GM23338 (cell line): ENCODE measurements around the gene RNF112. TPM values are rescaled to one million over a fixed set of nuclear protein-coding genes. Genes with fewer than 3 reads are reported as not detected.

Experiments
- ATAC-seq: fragments of 200-7000 bp; cut with Tn5 transposase; 3 replicates; pipeline ENCODE4 v1.9.1; 2020
- DNase-seq: peaks from one replicate; pipeline ENCODE4 v3.0.0-alpha.2; 2015; ENCODE audit warnings: low spot score
- H2AFZ ChIP-seq: fragments of 200-600 bp; sonication (generic); 2 replicates; pipeline ENCODE4 v1.8.0; 2016; ENCODE audit warnings: antibody characterized with exemption, mild to moderate bottlenecking, moderate library complexity
- H3F3A ChIP-seq: fragments of 200-600 bp; sonication (generic); replicated peaks from 2 replicates; pipeline ENCODE4 v1.8.0; 2017; ENCODE audit warnings: antibody characterized with exemption, mixed run types, low read depth
- H3K27ac ChIP-seq: fragments of 200-600 bp; sonication (generic); 2 replicates; pipeline ENCODE4 v1.6.1; 2016; ENCODE audit warnings: low read depth
- H3K27me3 ChIP-seq: fragments of 200-600 bp; sonication (generic); 2 replicates; pipeline ENCODE4 v1.8.0; 2016; ENCODE audit warnings: mild to moderate bottlenecking, mixed run types, moderate library complexity; ENCODE audit not compliant: insufficient read depth
- H3K36me3 ChIP-seq: fragments of 200-600 bp; sonication (generic); 2 replicates; pipeline ENCODE4 v1.8.0; 2016; ENCODE audit warnings: mild to moderate bottlenecking; ENCODE audit not compliant: insufficient read depth
- H3K4me1 ChIP-seq: fragments of 200-600 bp; sonication (generic); 2 replicates; pipeline ENCODE4 v1.8.0; 2016; ENCODE audit warnings: mild to moderate bottlenecking, moderate library complexity; ENCODE audit not compliant: insufficient read depth
- H3K4me2 ChIP-seq: fragments of 200-600 bp; sonication (generic); 2 replicates; pipeline ENCODE4 v1.7.1; 2017; ENCODE audit warnings: mixed run types
- H3K4me3 ChIP-seq: fragments of 200-600 bp; sonication (generic); 2 replicates; pipeline ENCODE4 v1.6.1; 2016; ENCODE audit warnings: mixed run types
- H3K79me2 ChIP-seq: fragments of 200-600 bp; sonication (generic); replicated peaks from 2 replicates; pipeline ENCODE4 v1.8.0; 2017; ENCODE audit warnings: mild to moderate bottlenecking; ENCODE audit not compliant: insufficient read depth
- H3K9me2 ChIP-seq: fragments of 200-600 bp; sonication (generic); 2 replicates; pipeline ENCODE4 v1.8.0; 2017; ENCODE audit not compliant: insufficient read depth
- H4K20me1 ChIP-seq: fragments of 200-600 bp; sonication (generic); replicated peaks from 2 replicates; pipeline ENCODE4 v1.8.0; 2017; ENCODE audit warnings: mild to moderate bottlenecking; ENCODE audit not compliant: insufficient read depth
- H3K27ac Mint-ChIP-seq: 2 replicates; pipeline ENCODE4 v1.8.0; 2020; ENCODE audit warnings: inconsistent platforms, mild to moderate bottlenecking, moderate library complexity, mixed read lengths
- H3K27me3 Mint-ChIP-seq: 3 replicates; pipeline ENCODE4 v1.8.0; 2022; ENCODE audit warnings: low read depth, mild to moderate bottlenecking, moderate library complexity, mixed read lengths, inconsistent platforms; ENCODE audit not compliant: insufficient read depth, poor library complexity
- H3K36me3 Mint-ChIP-seq: 3 replicates; pipeline ENCODE4 v1.8.0; 2021; ENCODE audit warnings: low read depth, mild to moderate bottlenecking, inconsistent platforms, moderate library complexity, mixed read lengths
- H3K4me1 Mint-ChIP-seq: 3 replicates; pipeline ENCODE4 v1.8.0; 2020; ENCODE audit warnings: mild to moderate bottlenecking, inconsistent platforms, mixed read lengths
- H3K4me3 Mint-ChIP-seq: 3 replicates; pipeline ENCODE4 v1.8.0; 2021; ENCODE audit warnings: moderate library complexity, mild to moderate bottlenecking, inconsistent platforms, mixed read lengths
- H3K9me3 Mint-ChIP-seq: 3 replicates; pipeline ENCODE4 v1.8.0; 2020; ENCODE audit warnings: moderate library complexity, mild to moderate bottlenecking, inconsistent platforms, mixed read lengths
- CREB1 ChIP-seq: fragments of 250-450 bp; sonication (Bioruptor Pico); IDR thresholded peaks from 2 replicates; pipeline ENCODE4 v1.5.0; 2020; ENCODE audit warnings: low read depth, mild to moderate bottlenecking, moderate library complexity
- EZH2 ChIP-seq: fragments of 200-600 bp; sonication (generic); IDR thresholded peaks from one replicate; pipeline ENCODE4 v1.8.0; 2017; ENCODE audit warnings: antibody characterized with exemption, mild to moderate bottlenecking, low read depth; ENCODE audit not compliant: unreplicated experiment
- EZH2phosphoT487 ChIP-seq: fragments of 200-600 bp; sonication (generic); IDR thresholded peaks from one replicate; pipeline ENCODE4 v1.8.1; 2018; ENCODE audit warnings: antibody characterized with exemption; ENCODE audit not compliant: unreplicated experiment
- NANOG ChIP-seq: IDR thresholded peaks from 2 replicates; pipeline ENCODE4 v1.6.1; 2016; ENCODE audit warnings: antibody characterized with exemption, borderline replicate concordance
- POLR2AphosphoS5 ChIP-seq: IDR thresholded peaks from 2 replicates; pipeline ENCODE4 v1.6.1; 2016; ENCODE audit warnings: antibody characterized with exemption, low read depth
- STAT1 ChIP-seq: IDR thresholded peaks from one replicate; pipeline ENCODE4 v1.6.1; 2016; ENCODE audit warnings: antibody characterized with exemption; ENCODE audit not compliant: unreplicated experiment
- ZNF331 ChIP-seq: fragments of 250-450 bp; sonication (Bioruptor Pico); IDR thresholded peaks from 2 replicates; pipeline ENCODE4 v1.5.0; 2020; ENCODE audit warnings: low read depth, mild to moderate bottlenecking, moderate library complexity
- polyA plus RNA-seq: library from polyadenylated mRNA; unstranded; fragments of >200 nt; fragmentation: Nextera tagmentation; extraction: Ambion mirVana; gene quantifications from 2 replicates; pipeline ENCODE4 v1.2.1, GENCODE V29; 2016
- total RNA-seq: library from RNA; depleted of rRNA; stranded (reverse); fragments of >200 nt; shearing (Covaris generic); gene quantifications from 2 replicates; pipeline ENCODE4 v1.2.3, GENCODE V29; 2014
- TF ChIP-seq, protein P1 (sequence below), 2 experiments: fragments of 200-600 bp in 1 of 2; sonication (generic) in 1 of 2; conservative IDR thresholded peaks; 2 replicates each; pipeline versions ENCODE4 v1.5.1 to v1.6.1; 2016 to 2017; ENCODE audit warnings: antibody characterized with exemption in 2 of 2, low read depth in 2 of 2, mild to moderate bottlenecking in 2 of 2, moderate library complexity in 1 of 2
- TF ChIP-seq, protein P2 (sequence below): fragments of 250-450 bp; sonication (Bioruptor Pico); IDR thresholded peaks from 2 replicates; pipeline ENCODE4 v1.5.0; 2020; ENCODE audit warnings: mild to moderate bottlenecking, moderate library complexity

The RNF112 gene
- total and polyA plus RNA-seq, 2 experiments from 2014 or later: 0.42 to 4.1 TPM

GRCh38 chr17:19374136-19374535, 36.9 kb upstream of the RNF112 start (continued):
- TF ChIP-seq, protein P1, sequence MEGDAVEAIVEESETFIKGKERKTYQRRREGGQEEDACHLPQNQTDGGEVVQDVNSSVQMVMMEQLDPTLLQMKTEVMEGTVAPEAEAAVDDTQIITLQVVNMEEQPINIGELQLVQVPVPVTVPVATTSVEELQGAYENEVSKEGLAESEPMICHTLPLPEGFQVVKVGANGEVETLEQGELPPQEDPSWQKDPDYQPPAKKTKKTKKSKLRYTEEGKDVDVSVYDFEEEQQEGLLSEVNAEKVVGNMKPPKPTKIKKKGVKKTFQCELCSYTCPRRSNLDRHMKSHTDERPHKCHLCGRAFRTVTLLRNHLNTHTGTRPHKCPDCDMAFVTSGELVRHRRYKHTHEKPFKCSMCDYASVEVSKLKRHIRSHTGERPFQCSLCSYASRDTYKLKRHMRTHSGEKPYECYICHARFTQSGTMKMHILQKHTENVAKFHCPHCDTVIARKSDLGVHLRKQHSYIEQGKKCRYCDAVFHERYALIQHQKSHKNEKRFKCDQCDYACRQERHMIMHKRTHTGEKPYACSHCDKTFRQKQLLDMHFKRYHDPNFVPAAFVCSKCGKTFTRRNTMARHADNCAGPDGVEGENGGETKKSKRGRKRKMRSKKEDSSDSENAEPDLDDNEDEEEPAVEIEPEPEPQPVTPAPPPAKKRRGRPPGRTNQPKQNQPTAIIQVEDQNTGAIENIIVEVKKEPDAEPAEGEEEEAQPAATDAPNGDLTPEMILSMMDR (conservative IDR thresholded peaks at IDR 0.05; ENCODE audit: low read depth in 2 of 2): no peak
- no peak for TF ChIP-seq EZH2phosphoT487
- no peak for TF ChIP-seq STAT1
- no peak for TF ChIP-seq CREB1 (CRISPR knock-in tag)
- no peak for TF ChIP-seq NANOG
- no peak for TF ChIP-seq EZH2

DNA sequence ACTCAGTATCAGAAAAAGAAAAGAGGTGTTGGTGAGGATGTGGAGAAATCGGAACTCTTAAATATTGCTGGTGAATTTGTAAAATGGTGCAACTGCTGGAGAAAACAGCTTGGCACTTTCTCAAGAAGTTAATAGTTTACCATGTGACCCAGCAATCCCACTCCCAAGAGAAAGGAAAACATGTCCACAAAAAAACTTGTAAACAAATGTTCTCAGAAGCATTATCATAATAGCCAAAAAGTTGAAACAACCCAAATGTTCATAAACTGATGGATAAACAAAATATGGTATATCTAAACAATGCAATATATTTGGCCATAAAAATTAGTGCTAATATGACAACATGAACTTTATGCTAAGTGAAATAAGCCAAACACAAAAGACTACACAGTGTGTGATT, 35.3 kb upstream of the RNF112 start:
- no peak overlapping the region for H3K4me2 ChIP-seq
- no peaks in the 10 kb centered on the region for H3K9me3 Mint-ChIP-seq
- peaks cover 29% of the 10 kb centered on the region for H3K79me2 ChIP-seq
- H3K4me1 Mint-ChIP-seq: peaks cover 24% of the 10 kb centered on the region
- ATAC-seq: no peak
- no peak overlapping the region for H3K27ac Mint-ChIP-seq
- H3K9me2 ChIP-seq: no peaks in the 10 kb centered on the region
- no peak for TF ChIP-seq POLR2AphosphoS5
- no peak for TF ChIP-seq ZNF331 (CRISPR knock-in tag)
- TF ChIP-seq, protein P1 (conservative IDR thresholded peaks at IDR 0.05; ENCODE audit: low read depth in 2 of 2): no peak
- no peak for TF ChIP-seq EZH2
- no peak for TF ChIP-seq CREB1 (CRISPR knock-in tag)
- TF ChIP-seq, protein P2, sequence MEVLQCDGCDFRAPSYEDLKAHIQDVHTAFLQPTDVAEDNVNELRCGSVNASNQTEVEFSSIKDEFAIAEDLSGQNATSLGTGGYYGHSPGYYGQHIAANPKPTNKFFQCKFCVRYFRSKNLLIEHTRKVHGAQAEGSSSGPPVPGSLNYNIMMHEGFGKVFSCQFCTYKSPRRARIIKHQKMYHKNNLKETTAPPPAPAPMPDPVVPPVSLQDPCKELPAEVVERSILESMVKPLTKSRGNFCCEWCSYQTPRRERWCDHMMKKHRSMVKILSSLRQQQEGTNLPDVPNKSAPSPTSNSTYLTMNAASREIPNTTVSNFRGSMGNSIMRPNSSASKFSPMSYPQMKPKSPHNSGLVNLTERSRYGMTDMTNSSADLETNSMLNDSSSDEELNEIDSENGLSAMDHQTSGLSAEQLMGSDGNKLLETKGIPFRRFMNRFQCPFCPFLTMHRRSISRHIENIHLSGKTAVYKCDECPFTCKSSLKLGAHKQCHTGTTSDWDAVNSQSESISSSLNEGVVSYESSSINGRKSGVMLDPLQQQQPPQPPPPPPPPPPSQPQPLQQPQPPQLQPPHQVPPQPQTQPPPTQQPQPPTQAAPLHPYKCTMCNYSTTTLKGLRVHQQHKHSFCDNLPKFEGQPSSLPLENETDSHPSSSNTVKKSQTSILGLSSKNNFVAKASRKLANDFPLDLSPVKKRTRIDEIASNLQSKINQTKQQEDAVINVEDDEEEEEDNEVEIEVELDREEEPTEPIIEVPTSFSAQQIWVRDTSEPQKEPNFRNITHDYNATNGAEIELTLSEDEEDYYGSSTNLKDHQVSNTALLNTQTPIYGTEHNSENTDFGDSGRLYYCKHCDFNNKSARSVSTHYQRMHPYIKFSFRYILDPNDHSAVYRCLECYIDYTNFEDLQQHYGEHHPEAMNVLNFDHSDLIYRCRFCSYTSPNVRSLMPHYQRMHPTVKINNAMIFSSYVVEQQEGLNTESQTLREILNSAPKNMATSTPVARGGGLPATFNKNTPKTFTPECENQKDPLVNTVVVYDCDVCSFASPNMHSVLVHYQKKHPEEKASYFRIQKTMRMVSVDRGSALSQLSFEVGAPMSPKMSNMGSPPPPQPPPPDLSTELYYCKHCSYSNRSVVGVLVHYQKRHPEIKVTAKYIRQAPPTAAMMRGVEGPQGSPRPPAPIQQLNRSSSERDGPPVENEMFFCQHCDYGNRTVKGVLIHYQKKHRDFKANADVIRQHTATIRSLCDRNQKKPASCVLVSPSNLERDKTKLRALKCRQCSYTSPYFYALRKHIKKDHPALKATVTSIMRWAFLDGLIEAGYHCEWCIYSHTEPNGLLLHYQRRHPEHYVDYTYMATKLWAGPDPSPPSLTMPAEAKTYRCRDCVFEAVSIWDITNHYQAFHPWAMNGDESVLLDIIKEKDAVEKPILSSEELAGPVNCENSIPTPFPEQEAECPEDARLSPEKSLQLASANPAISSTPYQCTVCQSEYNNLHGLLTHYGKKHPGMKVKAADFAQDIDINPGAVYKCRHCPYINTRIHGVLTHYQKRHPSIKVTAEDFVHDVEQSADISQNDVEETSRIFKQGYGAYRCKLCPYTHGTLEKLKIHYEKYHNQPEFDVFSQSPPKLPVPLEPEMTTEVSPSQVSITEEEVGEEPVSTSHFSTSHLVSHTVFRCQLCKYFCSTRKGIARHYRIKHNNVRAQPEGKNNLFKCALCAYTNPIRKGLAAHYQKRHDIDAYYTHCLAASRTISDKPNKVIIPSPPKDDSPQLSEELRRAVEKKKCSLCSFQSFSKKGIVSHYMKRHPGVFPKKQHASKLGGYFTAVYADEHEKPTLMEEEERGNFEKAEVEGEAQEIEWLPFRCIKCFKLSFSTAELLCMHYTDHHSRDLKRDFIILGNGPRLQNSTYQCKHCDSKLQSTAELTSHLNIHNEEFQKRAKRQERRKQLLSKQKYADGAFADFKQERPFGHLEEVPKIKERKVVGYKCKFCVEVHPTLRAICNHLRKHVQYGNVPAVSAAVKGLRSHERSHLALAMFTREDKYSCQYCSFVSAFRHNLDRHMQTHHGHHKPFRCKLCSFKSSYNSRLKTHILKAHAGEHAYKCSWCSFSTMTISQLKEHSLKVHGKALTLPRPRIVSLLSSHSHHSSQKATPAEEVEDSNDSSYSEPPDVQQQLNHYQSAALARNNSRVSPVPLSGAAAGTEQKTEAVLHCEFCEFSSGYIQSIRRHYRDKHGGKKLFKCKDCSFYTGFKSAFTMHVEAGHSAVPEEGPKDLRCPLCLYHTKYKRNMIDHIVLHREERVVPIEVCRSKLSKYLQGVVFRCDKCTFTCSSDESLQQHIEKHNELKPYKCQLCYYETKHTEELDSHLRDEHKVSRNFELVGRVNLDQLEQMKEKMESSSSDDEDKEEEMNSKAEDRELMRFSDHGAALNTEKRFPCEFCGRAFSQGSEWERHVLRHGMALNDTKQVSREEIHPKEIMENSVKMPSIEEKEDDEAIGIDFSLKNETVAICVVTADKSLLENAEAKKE (CRISPR knock-in tag): no peak
- H3K27me3 ChIP-seq: no peaks in the 10 kb centered on the region
- peaks cover 13% of the 10 kb centered on the region for H4K20me1 ChIP-seq
- peaks cover 18% of the 10 kb centered on the region for H3K36me3 Mint-ChIP-seq
- H3K27me3 Mint-ChIP-seq: peaks cover 15% of the 10 kb centered on the region
- H3K4me3 Mint-ChIP-seq: peak overlapping the region; percentile 51
- peaks cover 10% of the 10 kb centered on the region for H3K4me1 ChIP-seq
- H2AFZ ChIP-seq: no peak overlapping the region
- no peak for DNase-seq
- peaks cover 11% of the 10 kb centered on the region; the same call in 1 of the 2 replicates for H3F3A ChIP-seq
- H3K36me3 ChIP-seq: peaks cover 10% of the 10 kb centered on the region
- no peak overlapping the region for H3K4me3 ChIP-seq
- no peak overlapping the region for H3K27ac ChIP-seq
